Progenitor cell of endocrine pancreas (in vitro differentiated cells): ENCODE data around the gene RRM1. TPM values are rescaled to one million over a fixed set of nuclear protein-coding genes. Genes with fewer than 3 reads are reported as not detected.
"Not testable (repeated sequence)": the region's sequence is repeated elsewhere in the genome, so short reads cannot be mapped to it uniquely, and the experiment has no call there.

Experiments
- DNase-seq: peaks from one replicate; pipeline ENCODE4 v3.0.0; 2021; ENCODE audit warnings: low spot score; ENCODE audit not compliant: unreplicated experiment
- H3K27ac Mint-ChIP-seq: 2 replicates; pipeline ENCODE4 v1.8.0; 2021; ENCODE audit warnings: mild to moderate bottlenecking, moderate library complexity, mixed read lengths
- H3K27me3 Mint-ChIP-seq: 2 replicates; pipeline ENCODE4 v1.8.0; 2021; ENCODE audit warnings: mixed read lengths
- H3K36me3 Mint-ChIP-seq: 2 replicates; pipeline ENCODE4 v1.8.0; 2022; ENCODE audit warnings: mixed read lengths; ENCODE audit not compliant: insufficient read depth
- H3K4me1 Mint-ChIP-seq: 2 replicates; pipeline ENCODE4 v1.8.0; 2021; ENCODE audit warnings: low read depth, mixed read lengths
- H3K4me3 Mint-ChIP-seq: 2 replicates; pipeline ENCODE4 v1.8.0; 2021; ENCODE audit warnings: low read depth, mild to moderate bottlenecking, moderate library complexity, mixed read lengths
- H3K9me3 Mint-ChIP-seq: 2 replicates; pipeline ENCODE4 v1.8.0; 2021; ENCODE audit warnings: low read depth, mixed read lengths
- CTCF ChIP-seq: fragments of 200-600 bp; sonication (generic); IDR thresholded peaks from one replicate; pipeline ENCODE4 v1.5.0; 2021; ENCODE audit warnings: antibody characterized with exemption, mild to moderate bottlenecking; ENCODE audit not compliant: unreplicated experiment
- total RNA-seq: library from RNA; stranded (reverse); gene quantifications from 2 replicates; pipeline ENCODE4 v1.2.1, GENCODE V29; 2021

Gene RRM1
- total RNA-seq, 1 donor from 2014 or later: 76.4 TPM

GRCh38 chr11:4050138-4050537, 44.5 kb upstream of the RRM1 start:
- H3K9me3 Mint-ChIP-seq: no peaks in the 10 kb centered on the region
- no peaks in the 10 kb centered on the region for H3K27me3 Mint-ChIP-seq

DNA sequence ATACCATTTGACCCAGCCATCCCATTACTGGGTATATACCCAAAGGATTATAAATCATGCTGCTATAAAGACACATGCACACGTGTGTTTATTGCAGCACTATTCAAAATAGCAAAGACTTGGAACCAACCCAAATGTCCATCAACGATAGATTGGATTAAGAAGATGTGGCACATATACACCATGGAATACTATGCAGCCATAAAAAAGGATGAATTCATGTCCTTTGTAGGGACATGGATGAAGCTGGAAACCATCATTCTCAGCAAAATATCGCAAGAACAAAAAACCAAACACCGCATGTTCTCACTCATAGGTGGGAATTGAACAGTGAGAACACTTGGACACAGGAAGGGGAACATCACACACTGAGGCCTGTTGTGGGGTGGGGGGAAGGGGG, 41.4 kb upstream of the RRM1 start:
- not testable (repeated sequence) for DNase-seq, H3K9me3 Mint-ChIP-seq, H3K36me3 Mint-ChIP-seq, H3K27me3 Mint-ChIP-seq, H3K4me3 Mint-ChIP-seq, H3K4me1 Mint-ChIP-seq, H3K27ac Mint-ChIP-seq

More at GRCh38 chr11:4050138-4050537, 44.5 kb upstream of the RRM1 start:
- no peak for DNase-seq
- no peak overlapping the region for H3K27ac Mint-ChIP-seq
- no peak for TF ChIP-seq CTCF
- no peak overlapping the region for H3K4me3 Mint-ChIP-seq
- H3K4me1 Mint-ChIP-seq: no peaks in the 10 kb centered on the region
- peaks cover 8% of the 10 kb centered on the region for H3K36me3 Mint-ChIP-seq

GRCh38 chr11:4054643-4055042, 40.0 kb upstream of the RRM1 start:
- H3K4me3 Mint-ChIP-seq: no peak overlapping the region
- H3K9me3 Mint-ChIP-seq: no peaks in the 10 kb centered on the region
- H3K27me3 Mint-ChIP-seq: no peaks in the 10 kb centered on the region
- peaks cover 10% of the 10 kb centered on the region for H3K36me3 Mint-ChIP-seq
- H3K27ac Mint-ChIP-seq: no peak overlapping the region
- TF ChIP-seq CTCF: no peak
- DNase-seq: no peak
- no peaks in the 10 kb centered on the region for H3K4me1 Mint-ChIP-seq

DNA sequence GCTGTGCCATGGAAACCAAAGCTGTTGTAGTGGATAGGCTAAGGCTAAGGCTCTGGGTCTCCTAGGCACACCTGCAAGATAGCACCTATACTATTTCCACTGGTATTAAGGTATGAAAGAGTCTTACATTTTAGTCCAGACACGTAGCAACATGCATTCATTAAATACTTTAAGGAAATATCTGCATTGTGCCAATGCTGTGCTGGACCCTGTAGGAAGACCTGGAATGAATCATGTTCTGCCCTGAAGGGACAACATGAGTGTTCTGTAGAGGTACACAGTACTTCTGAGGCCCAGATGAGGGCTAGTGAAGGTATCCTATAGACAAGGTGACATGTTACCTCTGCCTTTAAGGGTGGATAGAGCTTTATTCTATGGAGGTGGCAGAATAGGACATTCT, 35.2 kb upstream of the RRM1 start:
- DNase-seq: no peak
- TF ChIP-seq CTCF: no peak
- Mint-ChIP-seq H3K4me3 (no peak overlapping the region), H3K27me3 (no peaks in the 10 kb centered on the region), H3K36me3 (peaks cover 3% of the 10 kb centered on the region), H3K9me3 (no peaks in the 10 kb centered on the region), H3K4me1 (no peaks in the 10 kb centered on the region), H3K27ac (no peak overlapping the region)

GRCh38 chr11:4060182-4060923, 34.2 kb upstream of the RRM1 start:
- Mint-ChIP-seq H3K27ac (no peak overlapping the region), H3K27me3 (no peaks in the 10 kb centered on the region), H3K4me1 (no peaks in the 10 kb centered on the region), H3K4me3 (no peak overlapping the region), H3K36me3 (peaks cover 3% of the 10 kb centered on the region), H3K9me3 (no peaks in the 10 kb centered on the region)
- no peak for TF ChIP-seq CTCF
- no peak for DNase-seq

DNA sequence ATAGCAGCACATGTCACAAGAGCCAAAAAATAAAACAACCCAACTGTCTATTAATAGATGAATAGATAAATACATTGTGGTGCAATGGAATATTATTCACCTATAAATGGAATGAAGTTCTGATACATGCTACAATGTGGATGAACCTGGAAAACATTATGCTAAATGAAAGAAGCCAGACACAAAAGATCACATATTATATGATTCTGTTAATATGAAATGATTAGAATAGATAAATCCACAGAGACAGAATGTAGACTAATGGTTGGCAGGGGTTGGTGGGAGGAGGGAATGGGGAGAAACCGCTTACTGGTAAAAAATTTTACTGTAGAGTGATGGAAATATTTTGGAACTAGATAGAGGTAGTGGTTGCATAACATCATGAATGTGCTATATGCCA, 32.9 kb upstream of the RRM1 start:
- no peaks in the 10 kb centered on the region for H3K4me1 Mint-ChIP-seq
- no peak overlapping the region for H3K4me3 Mint-ChIP-seq
- H3K27ac Mint-ChIP-seq: no peak overlapping the region
- H3K27me3 Mint-ChIP-seq: no peaks in the 10 kb centered on the region
- H3K9me3 Mint-ChIP-seq: no peaks in the 10 kb centered on the region
- no peak for DNase-seq
- peaks cover 3% of the 10 kb centered on the region for H3K36me3 Mint-ChIP-seq
- no peak for TF ChIP-seq CTCF
